ENCODE data around the gene LSM2.
"Not testable (repeated sequence)": the region's sequence is repeated elsewhere in the genome, so short reads cannot be mapped to it uniquely, and the experiment has no call there.

Gene LSM2

GRCh38 chr6:31806470-31807272 lies at the start of gene LSM2:
Gene LSM2 (minus strand): TSS chr6:31806966. CDS start chr6:31806757, 209 bp downstream.
- peak; percentile 89 for DNase-seq (ENCODE audit: low read depth)
- TF ChIP-seq CTCF (IDR thresholded peaks at IDR 0.05; ENCODE audit: control insufficient read depth, extremely low read depth, insufficient read depth) = no peak
- peak within 1 kb of the TSS; percentile 76 for H3K4me3 ChIP-seq (ENCODE audit: low read depth, low read length)

GRCh38 chr6:31851980-31852718 lies 45.4 kb upstream of the LSM2 start:
- DNase-seq (ENCODE audit: low read depth); H3K4me3 ChIP-seq (ENCODE audit: low read depth, low read length): not testable (repeated sequence)

GRCh38 chr6:31851485-31851832 lies 44.7 kb upstream of the LSM2 start:
- no peak for TF ChIP-seq CTCF (IDR thresholded peaks at IDR 0.05; ENCODE audit: control insufficient read depth, extremely low read depth, insufficient read depth)
- DNase-seq (ENCODE audit: low read depth) = no peak
- H3K4me3 ChIP-seq (ENCODE audit: low read depth, low read length) = no peak overlapping the region

- TF ChIP-seq CTCF (IDR thresholded peaks at IDR 0.05; ENCODE audit: control insufficient read depth, extremely low read depth, insufficient read depth) = no peak
- H3K4me3 ChIP-seq (ENCODE audit: low read depth, low read length) = no peak overlapping the region
- DNase-seq (ENCODE audit: low read depth) = no peak
Measured at GRCh38 chr6:31850765-31851484, 44.2 kb upstream of the LSM2 start.

GRCh38 chr6:31847276-31847978 lies 40.7 kb upstream of the LSM2 start:
- no peak for TF ChIP-seq CTCF (IDR thresholded peaks at IDR 0.05; ENCODE audit: control insufficient read depth, extremely low read depth, insufficient read depth)
- no peak overlapping the region for H3K4me3 ChIP-seq (ENCODE audit: low read depth, low read length)
- DNase-seq (ENCODE audit: low read depth) = no peak

- no peak for DNase-seq (ENCODE audit: low read depth)
- no peak for TF ChIP-seq CTCF (IDR thresholded peaks at IDR 0.05; ENCODE audit: control insufficient read depth, extremely low read depth, insufficient read depth)
- H3K4me3 ChIP-seq (ENCODE audit: low read depth, low read length) = no peak overlapping the region
Measured at GRCh38 chr6:31844507-31844906, 37.7 kb upstream of the LSM2 start.

All from LNCaP clone FGC (cell line).